ENCODE measurements around the gene UQCRH.

UQCRH gene

DNA sequence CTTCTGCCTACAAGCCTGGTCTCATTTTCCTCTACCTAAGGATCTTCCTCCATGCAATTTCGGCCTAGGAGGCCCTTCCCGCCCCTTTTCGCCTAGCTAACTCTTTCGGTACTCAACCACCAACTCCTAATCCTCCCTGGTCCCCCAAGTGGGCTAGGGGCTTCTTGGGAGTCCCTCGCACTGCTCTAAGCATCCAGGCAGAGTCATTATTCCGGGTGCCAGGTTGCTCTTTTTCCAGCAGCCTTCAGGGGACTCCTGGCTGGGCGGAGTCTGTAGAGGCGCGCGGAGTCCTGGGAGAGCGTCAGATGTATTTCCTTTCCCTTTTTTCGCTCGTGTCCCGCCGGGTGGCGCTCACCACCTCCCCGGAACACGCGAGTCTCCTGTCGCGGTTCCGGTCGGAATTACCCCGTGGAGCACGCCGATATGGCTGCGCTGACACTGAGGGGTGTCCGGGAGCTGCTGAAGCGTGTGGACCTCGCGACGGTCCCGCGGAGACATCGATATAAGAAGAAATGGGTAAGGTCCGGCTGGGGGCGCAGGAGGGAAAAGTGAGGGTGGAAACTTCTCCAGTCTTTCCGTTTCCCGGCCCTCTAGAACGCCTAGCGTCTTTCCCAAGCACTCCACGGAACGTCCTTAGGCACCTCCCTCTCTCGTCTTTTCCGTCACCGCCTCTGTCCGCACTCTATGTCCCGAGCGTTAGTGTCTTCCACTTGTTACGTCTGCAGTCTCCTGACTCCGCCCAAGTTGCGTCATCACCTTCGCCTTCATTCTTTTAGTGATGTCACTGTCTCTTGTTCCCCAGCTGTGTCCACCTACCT lies 37.1 kb downstream of the UQCRH start, which contains the start of gene NSUN4:
TSS of gene NSUN4 (plus strand) at position 404 of the 818 bp plus-strand sequence. CDS start at position 424, 20 bp downstream.
- peak; percentile 94 for TF ChIP-seq CTCF (IDR thresholded peaks at IDR 0.05; ENCODE audit: control insufficient read depth, extremely low read depth, insufficient read depth)
- H3K4me3 ChIP-seq (ENCODE audit: low read depth, low read length), result peak within 1 kb of the TSS; percentile 67
- peak; percentile 86 for DNase-seq (ENCODE audit: low read depth)

- no peak for TF ChIP-seq CTCF (IDR thresholded peaks at IDR 0.05; ENCODE audit: control insufficient read depth, extremely low read depth, insufficient read depth)
- DNase-seq (ENCODE audit: low read depth), result no peak
- H3K4me3 ChIP-seq (ENCODE audit: low read depth, low read length), result peak overlapping the region; percentile 67
Observed at GRCh38 chr1:46341222-46342083, 38.0 kb downstream of the UQCRH start.

DNA sequence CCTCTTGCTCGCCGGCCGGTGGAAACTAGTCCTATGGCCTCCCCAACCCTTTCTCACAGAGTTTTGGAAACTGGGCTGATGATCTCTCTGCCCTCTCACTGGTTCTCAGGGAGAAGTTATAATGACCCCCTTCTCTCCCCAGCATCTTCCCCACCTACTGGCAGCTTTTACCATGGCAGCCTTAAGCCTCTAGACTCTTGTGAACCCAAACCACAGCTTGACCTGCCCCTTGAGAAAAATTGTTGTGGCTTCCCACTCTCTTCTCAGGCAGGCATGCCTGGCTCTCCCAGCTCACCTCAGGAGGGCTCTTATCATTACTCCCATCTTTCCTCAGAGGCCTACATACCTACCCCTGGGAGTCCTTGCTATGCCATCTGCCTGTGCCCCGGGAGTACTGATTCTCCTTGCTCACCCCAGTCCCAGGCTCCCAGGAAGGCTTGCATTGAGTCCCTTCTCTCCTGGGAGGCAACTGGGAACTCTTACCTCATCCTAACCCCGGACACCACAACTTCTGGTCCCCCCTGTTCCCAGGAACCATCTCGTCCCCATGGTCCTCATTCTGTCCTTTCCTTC lies 38.7 kb downstream of the UQCRH start:
- no peak for TF ChIP-seq CTCF (IDR thresholded peaks at IDR 0.05; ENCODE audit: control insufficient read depth, extremely low read depth, insufficient read depth)
- peak overlapping the region; percentile 67 for H3K4me3 ChIP-seq (ENCODE audit: low read depth, low read length)
- DNase-seq (ENCODE audit: low read depth), result no peak

GRCh38 chr1:46342677-46343350 lies 39.3 kb downstream of the UQCRH start:
- H3K4me3 ChIP-seq (ENCODE audit: low read depth, low read length), result no peak overlapping the region
- TF ChIP-seq CTCF (IDR thresholded peaks at IDR 0.05; ENCODE audit: control insufficient read depth, extremely low read depth, insufficient read depth), result no peak
- DNase-seq (ENCODE audit: low read depth), result no peak

DNA sequence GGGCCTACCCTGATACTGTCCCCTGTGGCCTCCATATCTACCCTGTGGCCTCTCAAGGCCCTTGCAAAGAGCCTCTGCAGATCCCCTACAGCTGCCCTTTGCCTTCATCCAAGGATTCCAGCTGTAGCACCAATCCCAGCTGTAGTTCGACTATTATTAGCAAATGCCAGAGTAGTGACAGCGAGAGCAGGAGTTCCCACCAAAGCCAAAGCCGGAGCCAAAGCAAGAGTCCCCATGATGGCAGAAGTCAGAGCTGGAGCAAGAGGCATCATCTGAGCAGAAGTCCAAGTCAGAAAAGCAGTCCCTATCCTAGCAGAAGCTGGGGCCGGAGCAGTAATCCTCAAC lies 39.8 kb downstream of the UQCRH start:
- no peak for DNase-seq (ENCODE audit: low read depth)
- no peak for TF ChIP-seq CTCF (IDR thresholded peaks at IDR 0.05; ENCODE audit: control insufficient read depth, extremely low read depth, insufficient read depth)
- H3K4me3 ChIP-seq (ENCODE audit: low read depth, low read length), result no peak overlapping the region

DNA sequence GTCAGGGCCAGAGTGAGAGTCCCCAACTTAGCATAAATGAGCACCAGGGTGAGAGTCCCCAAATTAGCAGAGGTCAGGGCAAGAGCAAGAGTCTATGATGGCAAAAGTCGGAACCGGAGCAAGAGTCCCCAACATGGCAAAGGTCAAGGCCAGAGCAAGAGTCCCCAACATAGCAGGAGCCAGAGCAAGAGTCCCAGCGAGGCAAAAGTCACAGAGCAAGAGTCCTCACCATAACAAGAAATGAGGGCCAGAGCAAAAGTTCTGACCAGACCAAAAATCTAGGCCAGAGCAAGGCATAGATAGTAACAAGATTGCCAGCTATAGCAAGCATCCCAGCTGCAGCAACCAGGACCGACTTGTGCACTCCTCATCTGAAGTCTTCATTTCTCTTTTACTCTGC lies 40.2 kb downstream of the UQCRH start:
- no peak overlapping the region for H3K4me3 ChIP-seq (ENCODE audit: low read depth, low read length)
- no peak for DNase-seq (ENCODE audit: low read depth)
- no peak for TF ChIP-seq CTCF (IDR thresholded peaks at IDR 0.05; ENCODE audit: control insufficient read depth, extremely low read depth, insufficient read depth)

All from LNCaP clone FGC (cell line).